Activated CD8-positive, alpha-beta memory T cell treated with anti-CD3 and anti-CD28 coated beads, Interleukin-2, amount 50 U/mL, for 1 hour (primary cell): Measurements from ENCODE around the gene SURF1.
A peak's percentile ranks its signal among the peaks of the same experiment; 100 is the strongest.
"Not testable (repeated sequence)": the region's sequence is repeated elsewhere in the genome, so short reads cannot be mapped to it uniquely, and the experiment has no call there.

Source experiments
- DNase-seq: peaks from one replicate; pipeline ENCODE4 v3.0.0-alpha.2; 2020; ENCODE audit errors: extremely low read depth

The SURF1 gene

DNA sequence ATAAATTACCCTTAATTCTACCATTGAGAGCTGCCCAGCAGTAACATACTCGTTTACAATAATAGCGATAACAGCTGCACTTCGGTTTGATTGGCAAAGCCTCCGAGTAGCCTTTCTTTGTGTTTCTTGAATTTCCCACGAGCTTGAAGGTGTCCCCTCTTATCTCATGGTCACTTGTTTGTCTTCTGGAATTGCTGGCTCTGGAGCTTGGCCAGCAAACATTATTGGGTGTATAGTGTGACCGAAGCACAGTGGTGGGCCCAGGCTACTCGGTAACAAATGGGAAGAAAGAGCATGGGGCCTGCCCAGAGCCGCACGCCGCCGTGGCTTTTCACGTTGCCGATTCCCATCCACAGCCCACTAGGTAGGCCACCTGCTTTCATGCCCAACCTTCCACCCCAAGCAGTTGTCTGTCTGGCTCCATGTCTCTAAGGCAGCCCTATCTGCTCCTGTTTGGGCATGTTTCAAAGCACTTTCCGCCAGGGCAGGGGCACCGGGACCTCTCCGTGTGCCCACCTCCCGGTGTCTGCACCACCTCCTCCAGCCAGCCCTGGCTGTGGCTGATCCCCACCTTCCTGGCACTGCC is 28.5 kb upstream of the SURF1 start:
- no peak for DNase-seq

- DNase-seq, result no peak
Measured at GRCh38 chr9:133383438-133383837, 27.2 kb upstream of the SURF1 start.

- no peak for DNase-seq
Measured at GRCh38 chr9:133382507-133383141, 26.3 kb upstream of the SURF1 start.

GRCh38 chr9:133380734-133381133 is 24.4 kb upstream of the SURF1 start:
- DNase-seq, result no peak

DNA sequence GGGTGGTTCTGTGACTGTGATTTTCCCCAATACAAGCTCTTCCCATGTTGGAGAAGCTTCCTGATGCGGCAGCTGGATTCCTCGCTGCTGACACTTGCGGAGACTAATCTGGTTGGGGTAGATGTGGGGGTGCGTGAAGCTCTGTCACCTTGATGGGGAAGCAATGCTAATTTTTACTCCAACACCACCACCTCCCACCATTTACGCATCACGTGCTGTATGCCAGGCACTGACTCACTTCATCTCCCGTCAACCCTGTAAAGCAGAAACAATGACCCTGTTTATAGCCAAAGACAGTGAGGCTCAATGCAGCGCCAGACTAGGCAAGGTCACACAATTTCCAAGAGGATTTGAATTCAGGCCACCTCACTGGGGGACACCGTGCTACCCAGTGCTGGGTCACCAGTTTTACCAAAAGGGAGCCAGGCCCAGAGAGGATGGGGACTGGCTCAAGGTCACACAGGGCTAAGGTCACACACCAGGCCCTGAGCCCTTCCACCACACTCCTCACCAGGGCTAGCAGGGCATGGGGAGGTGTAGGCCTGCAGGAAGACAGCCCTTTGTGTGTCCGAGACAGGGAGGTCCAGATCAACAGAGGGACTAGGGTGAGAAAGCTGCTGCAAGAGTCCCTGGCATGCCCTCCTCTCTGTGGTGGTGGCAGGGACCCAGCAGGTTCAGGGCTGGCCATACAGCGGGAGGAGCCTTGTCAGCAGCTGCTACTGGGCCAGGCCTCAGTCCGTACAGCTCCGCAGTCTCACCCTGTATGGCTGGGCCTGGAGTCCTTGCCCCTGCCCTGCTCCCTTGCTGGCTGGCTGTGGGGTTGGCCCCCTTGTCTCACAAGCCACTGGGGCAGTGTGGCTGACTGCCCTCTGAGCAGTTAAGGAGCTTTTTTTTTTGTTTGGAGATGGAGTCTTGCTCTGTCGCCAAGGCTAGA is 23.1 kb upstream of the SURF1 start:
- DNase-seq, result no peak

DNA sequence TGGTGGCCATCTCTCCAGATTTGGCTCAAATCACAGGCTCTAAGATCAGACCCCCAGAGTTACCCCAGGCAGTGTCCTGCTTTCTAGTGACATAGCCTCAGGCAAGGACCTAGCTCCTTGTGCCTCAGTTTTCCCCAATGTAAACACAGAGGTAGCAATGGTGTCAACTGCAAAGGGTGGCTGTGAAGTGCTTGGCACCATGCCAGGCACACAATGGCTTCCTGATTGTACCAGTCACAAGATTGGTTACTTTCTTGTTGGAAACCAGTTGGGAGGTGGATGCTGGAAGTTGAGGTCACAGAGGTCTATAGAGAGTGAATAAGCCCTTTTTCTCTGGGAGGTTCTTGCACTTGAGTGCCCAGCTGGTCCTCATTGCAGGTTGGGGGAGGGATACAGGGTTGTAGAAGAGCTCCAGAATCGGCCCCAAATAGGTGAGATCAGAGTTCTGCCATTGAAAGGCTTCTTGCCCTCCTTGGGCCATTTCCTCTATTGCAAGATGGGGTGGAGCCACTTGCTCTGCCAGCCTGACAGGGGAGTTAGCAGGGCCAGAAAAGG is 22.2 kb upstream of the SURF1 start:
- DNase-seq, result no peak

- DNase-seq, result no peak
Measured at GRCh38 chr9:133377721-133378216, 21.5 kb upstream of the SURF1 start.

DNA sequence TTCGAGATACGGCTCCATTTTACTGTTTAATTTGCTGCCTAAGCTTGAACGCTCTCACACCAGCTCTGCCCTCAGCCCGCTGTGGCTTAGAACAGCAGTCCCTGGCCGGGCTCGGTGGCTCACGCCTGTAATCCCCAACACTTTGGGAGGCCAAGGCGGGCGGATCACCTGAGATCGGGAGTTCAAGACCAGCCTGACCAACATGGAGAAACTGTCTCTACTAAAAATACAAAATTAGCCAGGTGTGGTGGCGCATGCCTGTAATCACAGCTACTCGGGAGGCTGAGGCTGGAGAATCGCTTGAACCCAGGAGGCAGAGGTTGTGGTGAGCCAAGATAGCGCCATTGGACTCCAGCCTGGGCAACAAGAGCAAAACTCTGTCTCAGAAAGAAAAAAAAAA is 21.0 kb upstream of the SURF1 start:
- DNase-seq, result not testable (repeated sequence)

- DNase-seq, result peak; percentile 66
Measured at GRCh38 chr9:133375724-133376654, 19.7 kb upstream of the SURF1 start, which contains the start of the genes STKLD1 and SURF4. Gene STKLD1 (plus strand): TSS chr9:133376366. CDS start chr9:133376474, 108 bp downstream. Gene SURF4 (minus strand): TSS chr9:133376060. CDS start chr9:133375969, 91 bp downstream.

GRCh38 chr9:133375116-133375723 is 18.9 kb upstream of the SURF1 start:
- DNase-seq, result no peak

- no peak for DNase-seq
Measured at GRCh38 chr9:133374612-133375115, 18.4 kb upstream of the SURF1 start.

- no peak for DNase-seq
Measured at GRCh38 chr9:133372144-133372543, 15.9 kb upstream of the SURF1 start.

- DNase-seq, result no peak
Measured at GRCh38 chr9:133371261-133371711, 15.0 kb upstream of the SURF1 start.

- DNase-seq, result no peak
Measured at GRCh38 chr9:133370685-133371084, 14.4 kb upstream of the SURF1 start.

GRCh38 chr9:133369933-133370332 is 13.6 kb upstream of the SURF1 start:
- DNase-seq, result no peak

DNA sequence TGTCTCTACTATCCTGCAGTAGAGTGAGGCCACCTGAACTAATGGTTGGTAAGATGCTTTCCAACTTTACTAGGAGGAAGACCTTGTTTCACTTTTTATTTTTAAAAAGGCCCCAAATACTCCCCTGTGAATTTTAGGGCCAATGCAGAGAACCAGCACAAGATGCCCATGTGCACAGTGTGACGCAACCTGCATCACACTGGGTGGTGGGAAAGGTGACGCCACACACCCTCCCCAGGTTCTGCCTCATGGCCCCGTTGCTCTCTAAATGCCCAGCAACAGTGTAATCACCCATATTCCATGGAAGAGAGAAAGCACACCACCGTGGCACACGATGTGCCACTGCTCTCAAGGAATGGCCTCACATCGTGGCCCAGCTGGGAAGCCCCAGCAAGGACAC is 13.1 kb upstream of the SURF1 start:
- no peak for DNase-seq

- DNase-seq, result no peak
Measured at GRCh38 chr9:133368249-133368881, 12.1 kb upstream of the SURF1 start.

DNA sequence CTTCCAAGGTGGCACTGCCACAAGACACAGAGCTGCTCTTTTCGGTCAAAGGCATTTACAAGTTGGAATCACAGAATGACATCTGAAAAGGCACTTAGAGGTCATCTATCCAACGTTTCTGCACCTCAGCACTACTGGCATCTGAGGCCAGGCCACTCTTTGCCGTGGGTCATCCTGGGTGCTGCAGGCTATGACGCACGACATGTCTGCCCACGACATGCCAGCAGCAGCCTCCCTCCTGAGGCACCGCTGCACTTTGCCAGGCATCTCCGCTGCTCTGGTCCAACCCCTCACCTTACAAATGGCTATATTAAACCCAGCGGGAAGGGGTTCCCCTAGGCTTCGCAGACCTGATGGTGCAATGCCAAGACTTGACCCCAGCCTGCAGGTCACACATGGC is 11.5 kb upstream of the SURF1 start:
- DNase-seq, result no peak

DNA sequence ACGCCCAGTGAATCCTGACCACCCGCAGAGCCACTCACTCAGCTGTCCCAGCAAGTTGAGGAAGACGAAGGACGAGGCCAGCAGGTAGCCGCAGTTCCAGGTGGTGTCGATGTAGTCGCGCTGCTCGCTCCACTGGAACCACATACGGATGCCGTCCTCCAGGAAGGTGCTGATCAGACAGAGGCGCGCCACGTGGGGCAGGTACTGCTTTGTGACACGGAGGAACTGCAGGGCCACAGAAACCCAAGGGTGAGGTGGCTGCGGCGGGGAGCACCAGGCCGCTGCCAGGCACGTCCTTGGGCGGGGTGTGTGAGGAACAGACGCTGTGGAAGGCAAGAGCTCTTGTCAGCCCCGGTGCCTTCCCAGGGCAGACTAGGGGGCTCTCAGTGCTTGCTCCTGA is 10.9 kb upstream of the SURF1 start:
- DNase-seq, result no peak

DNA sequence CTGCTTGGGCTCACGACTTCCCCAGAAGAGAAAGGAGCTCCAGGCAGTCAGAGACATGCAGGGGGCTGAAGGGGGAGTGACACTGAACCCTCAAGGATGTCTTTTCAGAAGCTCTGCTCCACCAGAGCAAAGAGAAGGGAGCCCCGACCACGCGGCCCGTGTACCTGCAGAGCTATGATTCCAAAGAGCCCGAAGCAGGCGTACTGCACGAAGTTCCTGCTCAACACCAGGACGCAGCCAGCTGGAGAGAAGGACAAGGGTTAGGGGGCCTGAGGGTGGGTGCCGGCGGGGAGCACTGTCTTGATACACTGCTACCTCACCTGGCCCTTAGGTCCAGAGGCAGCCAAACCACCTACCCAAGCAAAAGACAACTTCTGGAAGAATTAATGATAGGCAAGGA is 10.1 kb upstream of the SURF1 start:
- DNase-seq, result no peak
